HG03196 (cell line): ENCODE measurements around the gene TRABD2B.

ENCODE experiments used
- ATAC-seq: cut with Tn5 transposase; IDR thresholded peaks from one replicate; pipeline ENCODE4 v1.9.1; 2021; ENCODE audit not compliant: unreplicated experiment

Gene TRABD2B

DNA sequence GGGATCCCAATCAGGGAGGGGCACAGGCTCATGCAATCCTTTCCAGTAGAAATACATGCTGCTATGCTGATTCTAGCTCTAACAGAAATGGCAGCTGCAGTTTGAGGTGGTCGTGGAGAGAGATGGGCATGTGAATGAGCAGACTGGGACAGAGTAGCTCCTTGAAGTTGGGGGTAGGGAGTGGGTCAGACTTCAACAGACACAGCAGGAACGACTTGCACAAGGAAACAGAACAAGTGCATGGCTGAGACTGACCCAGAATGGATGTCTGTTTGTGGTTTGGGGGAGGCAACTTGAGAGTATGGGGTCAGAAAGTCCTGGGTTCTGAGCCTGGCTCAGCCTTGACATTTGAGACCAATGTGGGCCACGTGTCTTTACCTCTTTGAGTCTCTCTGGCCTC, 25.1 kb upstream of the TRABD2B start:
- no peak for ATAC-seq

DNA sequence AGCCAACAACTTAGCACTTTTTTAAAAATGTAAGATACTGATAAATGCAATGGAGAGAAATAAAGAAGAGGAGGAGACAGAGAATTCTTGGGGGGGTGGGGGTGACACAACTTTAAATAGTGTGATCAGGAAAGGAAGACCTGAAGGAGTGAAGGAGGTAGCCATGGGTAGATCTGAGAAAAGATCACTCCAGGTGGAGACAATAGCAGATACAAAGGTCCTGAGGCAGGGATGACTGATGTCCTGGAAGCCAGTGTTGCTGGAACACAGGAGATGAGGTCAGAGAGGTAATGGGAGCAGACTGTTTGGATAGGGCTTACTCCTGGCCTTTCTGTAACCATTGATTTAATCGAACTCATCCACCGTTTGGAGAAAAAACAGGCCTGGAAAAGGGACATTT, 24.6 kb upstream of the TRABD2B start:
- no peak for ATAC-seq

DNA sequence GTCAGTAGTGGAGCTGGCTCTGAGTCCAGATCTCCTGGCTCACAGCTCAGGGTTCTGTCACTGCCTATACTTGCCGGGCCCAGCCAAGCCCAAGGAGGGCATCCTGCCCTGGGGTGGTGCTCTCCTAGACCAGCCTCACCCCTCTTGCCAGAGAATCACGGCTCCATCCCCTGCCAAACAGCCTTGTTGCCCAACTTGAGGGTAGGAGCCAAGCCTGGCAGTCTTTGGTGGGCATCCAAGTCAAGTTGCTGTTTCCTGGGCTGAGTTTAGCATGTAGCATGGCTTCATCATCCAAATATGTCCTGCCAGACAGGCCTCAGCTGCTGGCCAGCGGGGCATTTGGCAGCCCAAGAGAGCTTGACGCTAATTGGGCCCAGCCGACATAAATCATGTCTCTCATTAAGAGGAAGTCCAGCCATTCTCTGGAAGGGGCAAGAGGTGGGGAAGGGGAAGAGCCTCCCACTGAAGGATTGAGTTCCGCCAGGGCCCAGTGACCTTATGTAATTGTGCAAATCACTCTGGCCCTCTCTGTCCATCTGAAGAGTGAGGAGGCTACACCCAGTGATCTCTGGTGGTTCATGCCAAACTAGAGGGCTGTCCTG, 22.6 kb upstream of the TRABD2B start:
- ATAC-seq = no peak

DNA sequence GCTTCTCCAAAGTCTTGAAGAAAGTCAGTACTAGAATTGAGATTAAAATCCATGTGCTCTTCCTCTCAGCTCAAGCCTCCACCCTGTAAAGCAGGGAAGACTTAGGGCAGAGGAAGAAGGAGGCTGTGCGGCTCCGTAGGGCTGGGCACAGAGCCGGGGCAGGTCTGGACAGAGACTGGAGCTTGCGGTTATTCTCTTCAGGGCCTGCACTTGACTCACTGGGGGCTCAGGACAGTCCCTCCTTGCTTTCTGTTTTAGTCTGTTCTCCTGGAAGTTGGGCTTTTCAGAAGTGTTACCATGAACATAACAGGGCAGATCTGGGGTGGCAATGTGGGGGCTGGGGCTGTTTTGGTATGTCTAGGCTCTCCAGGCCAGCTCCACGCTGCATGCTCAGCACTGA, 21.6 kb upstream of the TRABD2B start:
- no peak for ATAC-seq

DNA sequence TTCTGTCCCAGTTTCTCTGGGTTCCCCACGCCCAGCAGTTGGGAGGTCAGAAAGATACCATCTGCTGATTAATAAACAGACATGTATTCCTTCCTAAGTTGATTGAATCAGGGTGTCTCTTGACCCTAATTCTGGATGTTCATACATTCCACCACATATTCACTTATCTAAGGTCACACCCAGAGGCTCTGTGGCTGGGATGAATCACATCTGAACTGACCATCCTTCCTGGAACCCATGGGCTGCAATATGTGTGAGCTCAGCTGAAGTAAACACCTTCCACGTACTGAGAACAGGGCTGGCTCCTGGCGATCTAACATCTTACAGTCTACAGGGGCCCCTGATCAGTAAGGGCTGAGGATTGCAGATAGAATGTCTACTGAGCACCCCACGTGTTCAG, 20.5 kb upstream of the TRABD2B start:
- no peak for ATAC-seq

DNA sequence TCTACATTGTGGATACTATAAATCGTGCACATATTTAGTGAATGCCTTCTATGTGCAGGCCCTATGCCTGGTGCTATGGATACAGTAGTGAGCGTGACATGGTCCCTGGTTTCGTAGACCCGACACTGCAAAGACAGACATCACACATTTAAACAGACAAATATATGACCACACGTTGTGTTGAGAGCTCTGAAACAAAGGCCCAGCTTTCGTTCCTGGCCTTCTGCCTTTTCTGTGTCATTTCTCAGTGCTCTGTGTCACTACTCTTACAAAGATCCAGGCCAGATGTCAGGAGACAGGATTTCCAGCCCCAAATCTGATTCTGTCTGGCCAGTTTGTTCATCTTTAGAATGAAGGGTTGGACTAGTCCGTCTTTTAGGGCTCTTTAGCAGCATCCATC, 19.3 kb upstream of the TRABD2B start:
- no peak for ATAC-seq

DNA sequence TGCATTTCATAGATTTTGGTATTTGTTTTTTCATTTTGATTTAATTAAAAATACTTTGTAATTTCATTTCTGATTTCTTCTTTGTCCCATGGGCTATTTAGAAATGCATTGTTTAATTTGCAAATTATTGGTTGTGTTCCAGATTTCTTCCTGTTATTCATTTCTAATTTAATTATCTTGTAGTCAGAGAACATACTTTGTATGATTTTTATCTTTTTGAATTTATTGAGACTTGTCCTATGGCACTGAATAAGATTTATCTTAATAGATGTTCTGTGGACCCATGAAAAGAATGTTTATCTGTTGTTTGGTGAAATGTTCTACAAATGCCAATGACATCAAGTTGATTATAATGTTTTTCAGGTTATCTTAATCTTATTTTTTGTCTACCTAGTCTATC, 16.1 kb upstream of the TRABD2B start:
- ATAC-seq = no peak

DNA sequence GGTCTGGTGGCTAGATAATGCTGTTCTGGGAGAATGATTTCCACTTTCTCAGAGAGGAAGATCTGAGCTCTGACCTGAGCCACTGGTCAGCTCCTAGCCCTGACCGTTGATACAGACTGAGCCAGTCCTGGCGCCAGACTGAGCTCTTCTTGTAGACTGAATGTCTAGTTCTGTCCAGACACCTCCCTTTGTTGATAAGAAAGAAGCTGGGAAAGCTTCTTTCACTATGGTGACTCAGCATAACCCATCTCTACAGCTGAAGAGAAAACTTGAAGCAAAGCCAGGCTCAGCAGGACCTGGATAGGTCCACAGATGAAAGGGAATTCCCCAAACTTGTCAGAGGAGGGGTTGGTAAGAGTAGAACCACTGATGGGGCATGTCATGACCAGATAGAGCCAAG, 9.9 kb upstream of the TRABD2B start:
- ATAC-seq = no peak

DNA sequence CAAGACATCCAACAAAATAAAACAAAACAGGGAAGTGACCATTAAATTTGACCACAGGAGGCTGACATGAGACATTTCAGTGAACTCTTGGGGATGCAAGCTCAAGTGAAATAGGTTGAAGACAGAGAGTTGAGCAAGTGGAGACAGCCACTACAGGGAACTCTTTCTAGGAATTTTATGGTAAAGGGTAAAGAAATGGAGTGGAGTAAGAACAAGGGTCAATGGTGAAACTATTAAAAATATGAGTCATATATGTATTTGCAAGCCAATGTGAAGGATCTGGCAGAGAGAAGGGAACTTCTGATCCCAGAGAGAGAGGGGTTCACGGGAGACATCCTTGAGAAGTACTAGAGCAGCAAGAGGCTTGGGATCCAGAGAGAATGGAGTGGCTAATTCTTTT, 9.1 kb upstream of the TRABD2B start:
- no peak for ATAC-seq

DNA sequence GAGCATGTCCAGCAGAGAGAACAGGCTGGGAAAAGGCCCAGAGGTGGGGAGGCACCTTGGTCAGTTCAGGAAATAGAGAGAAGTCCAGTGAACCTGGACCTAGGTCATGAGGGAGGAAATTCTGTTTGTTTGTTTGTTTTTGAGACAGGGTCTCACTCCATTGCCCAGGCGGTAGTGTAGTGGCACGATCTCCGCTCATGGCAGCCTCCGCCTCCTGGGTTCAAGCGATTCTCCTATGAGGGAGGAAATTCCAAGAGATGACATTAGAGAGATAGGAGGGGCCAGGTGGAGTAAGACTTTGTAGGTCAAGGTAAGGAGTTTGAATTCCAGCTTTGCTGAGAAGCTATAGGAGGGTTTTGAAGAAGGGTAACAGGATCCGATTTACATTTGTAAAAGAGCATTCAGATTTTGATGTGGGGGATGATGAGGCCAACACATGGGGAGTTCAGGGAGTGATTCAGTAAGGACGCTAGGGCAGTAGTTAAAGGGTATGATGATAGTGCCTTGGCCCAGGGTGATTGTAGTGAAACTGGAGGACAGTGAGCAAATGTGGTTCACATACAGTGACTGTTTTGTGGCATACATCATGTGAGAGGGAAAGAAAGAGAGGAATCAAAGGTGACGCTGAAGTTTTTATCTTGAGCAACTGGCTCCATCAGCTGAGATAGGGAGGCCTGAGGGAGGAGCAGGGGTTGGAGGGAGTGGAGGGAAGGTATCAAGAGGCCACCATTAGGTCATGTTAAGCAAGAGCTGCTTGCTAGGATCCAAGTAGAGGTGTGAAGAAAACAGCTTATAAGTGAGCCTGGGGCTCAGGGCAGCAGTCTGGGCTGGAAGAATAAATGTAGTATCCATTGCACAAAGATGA, 8.3 kb upstream of the TRABD2B start:
- no peak for ATAC-seq

DNA sequence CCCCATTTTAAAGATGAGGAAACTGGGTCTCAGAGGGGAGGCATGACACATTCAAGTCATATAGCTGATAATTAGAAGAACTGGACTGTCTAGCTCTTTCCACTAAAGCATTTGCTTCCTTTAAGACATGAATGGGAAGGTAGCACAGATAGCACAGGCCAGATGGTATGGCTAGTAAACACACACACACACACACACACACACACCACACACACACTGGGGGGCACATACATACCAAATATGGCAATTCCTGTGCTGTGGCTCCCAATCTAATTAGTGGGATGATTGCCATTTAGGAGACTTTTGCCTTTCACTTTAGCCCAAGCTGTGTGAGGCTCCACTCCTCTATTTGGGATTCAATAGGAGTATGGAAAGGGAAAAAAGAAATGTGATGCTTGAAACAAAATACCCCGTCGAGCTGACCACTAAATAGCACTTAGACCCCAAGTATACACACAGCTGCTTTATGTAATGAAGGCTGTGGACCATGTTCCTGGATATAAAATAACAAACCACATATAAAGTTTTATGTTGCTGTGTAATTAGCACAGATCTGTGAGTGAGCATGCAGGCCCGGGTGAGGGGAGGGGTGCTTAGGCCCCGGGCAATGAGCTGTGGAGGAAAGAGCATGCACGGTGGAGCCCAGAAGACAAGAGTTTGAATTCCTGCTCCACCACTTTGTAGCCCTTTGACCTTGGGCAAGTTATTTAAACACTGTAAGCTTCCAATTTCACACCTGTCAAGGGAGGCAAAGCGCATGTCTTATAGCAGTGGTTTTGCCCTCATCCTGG, 6.8 kb upstream of the TRABD2B start:
- ATAC-seq = no peak

DNA sequence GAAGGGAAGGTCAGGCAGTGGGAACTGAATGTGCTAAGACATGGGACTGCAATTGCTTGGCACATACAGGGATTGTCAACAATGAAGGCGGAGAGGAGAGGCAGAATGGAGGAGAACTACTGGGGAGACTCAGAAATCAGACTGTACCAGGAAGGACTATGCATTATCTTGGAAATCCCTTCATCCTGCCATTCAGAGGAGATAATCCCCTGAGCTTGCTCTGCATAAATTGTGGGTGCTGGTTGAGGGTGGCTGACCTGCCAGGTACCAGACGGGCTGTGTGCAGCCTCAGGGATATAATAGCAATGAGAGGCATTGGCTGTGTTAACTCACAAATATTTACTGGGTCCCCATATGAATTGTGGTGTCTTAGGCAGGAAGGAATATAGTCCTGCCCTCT, 5.0 kb upstream of the TRABD2B start:
- no peak for ATAC-seq

DNA sequence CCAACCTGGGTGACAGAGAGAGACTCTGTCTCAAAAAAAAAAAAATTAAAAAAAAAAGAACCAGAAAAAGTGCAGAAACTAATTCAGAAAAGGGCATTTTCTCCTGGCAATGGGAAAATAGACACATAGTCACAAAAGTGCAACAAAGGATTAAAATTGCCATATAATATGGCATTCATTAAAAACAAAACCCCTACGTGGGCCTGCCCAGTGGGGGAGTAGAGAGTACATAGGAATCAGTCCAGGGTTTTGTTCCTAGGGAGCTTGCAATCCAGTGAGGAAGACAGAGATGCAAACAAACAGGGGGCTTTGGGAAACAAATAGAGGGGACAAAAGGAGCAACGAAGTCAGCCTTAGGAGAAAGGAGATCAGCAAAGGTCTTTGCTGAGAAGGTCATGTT, 4.5 kb upstream of the TRABD2B start:
- ATAC-seq = no peak

DNA sequence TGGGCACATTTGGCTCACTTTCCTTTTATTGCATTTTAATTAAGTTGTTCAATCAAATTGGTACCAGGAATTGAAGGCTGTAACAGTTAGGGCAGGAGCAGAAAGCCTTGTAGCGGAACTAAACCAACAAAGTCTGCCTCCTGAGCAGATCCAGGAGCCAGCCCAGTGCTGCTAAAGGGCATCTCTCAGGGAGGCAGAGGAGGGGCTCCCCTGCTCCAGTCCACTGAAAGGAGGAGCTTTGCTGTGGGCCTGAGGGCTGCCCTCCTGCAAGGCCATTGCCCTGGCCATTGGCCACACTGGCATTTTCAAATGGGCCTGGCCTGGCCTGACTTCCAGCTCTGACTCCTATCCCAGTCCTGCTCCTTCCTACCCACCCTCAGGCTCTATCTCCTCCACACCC, 3.7 kb upstream of the TRABD2B start:
- no peak for ATAC-seq

DNA sequence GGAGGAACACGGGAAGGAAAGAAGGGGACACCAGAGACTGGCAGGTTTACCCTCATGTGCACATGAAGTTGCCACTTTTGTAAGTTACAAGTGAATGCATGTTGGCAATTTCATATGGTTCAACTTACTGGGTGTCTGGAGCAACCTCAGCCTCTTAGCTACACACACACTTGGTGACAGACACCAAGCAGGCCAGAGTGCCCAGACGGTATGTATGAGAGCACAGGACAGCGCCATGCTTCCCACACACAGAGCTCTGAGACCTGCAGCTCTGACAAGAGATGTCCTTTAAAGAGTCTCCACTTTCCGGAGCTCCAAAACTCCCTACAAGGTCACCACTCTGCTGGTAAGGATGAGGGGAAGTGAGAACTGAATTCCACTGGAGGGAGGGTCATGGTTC, 1.9 kb upstream of the TRABD2B start:
- ATAC-seq = no peak

DNA sequence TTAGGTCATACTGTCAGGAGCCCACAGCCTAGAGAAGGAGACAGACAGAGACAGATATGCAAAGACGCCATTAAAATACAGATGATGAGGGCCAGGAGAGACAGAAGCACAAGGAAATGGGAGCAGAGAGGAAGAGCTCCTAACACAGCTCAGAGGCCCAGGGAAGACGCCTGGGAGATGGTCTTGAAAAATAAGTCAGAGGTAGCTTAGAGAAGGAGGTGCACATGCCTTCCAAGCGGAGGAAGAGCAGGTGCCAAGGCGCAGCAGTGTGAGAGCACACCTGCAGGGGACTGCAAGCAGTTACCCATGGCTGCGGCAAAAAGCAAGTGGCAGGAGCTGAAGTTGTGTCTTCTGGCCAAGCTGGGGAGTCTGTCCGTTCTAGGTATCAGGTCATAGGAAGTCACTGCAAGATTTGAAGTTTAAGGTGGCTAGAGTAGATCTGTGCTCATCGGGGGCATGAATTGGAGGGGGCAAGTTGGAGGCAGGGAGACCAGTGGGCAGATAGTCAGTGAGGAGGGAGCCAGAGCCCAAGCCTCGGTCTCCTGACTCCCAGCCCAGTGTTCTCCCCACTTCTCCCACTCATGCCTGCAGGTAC, 1.3 kb upstream of the TRABD2B start:
- ATAC-seq = no peak

DNA sequence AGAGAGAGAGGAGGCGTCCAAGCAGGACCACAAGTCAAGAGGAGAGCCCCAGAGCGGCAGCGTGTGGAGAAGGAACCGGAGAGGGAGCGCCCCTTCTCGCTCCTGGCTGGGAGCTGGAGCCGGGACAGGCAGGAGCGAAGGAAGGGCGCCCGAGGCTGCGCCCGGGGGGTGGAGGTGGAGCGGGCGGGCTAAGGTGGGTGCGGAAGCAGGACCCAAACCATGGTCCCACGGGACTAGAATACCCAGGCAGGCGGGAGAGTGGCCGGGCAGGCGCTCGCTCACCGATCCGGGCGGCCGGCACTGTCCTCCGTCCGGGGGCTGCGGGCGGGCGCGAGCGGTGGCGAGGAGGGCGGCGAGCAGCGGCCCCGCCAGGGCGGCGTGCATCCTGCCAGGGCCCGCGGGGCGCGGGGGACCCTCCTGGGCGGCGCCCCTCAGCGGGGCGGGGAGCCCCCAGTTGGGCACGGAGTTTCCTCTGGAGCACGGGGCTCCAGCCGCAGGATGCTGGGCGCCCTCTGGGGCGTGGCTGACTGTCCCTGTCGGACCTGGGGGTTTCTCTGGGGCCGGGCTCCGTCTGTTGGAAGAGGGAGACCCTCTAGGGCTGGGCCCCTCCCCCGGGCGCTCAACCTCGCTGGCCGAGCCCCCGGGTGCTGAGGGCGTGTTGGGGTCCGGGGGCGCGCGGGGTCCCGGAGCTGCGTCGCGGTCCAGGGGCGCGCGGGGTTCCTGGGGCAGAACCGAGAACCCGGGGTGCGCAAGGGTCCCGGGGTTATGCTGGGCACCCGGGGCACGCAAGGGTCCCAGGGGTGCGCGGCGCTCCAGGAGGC, 569 bp downstream of the TRABD2B start:
- no peak for ATAC-seq

DNA sequence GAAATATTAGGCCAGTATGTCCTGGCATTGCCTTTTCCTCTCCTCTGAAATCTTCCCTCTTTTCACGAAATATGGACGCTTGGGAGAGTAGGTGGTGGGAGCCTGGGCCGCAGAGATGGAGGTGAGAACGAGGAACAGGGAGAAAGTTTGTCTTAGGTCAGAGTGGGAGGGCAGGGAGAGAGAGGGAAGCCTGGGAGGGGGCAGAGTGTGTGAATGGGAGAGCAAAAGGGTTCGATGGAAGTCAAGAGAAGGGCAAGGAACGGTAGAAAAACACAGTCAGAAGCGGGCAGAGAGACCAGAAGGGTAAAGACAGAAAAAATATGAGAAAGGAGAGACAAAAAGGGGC, 1.2 kb downstream of the TRABD2B start:
- ATAC-seq = no peak

DNA sequence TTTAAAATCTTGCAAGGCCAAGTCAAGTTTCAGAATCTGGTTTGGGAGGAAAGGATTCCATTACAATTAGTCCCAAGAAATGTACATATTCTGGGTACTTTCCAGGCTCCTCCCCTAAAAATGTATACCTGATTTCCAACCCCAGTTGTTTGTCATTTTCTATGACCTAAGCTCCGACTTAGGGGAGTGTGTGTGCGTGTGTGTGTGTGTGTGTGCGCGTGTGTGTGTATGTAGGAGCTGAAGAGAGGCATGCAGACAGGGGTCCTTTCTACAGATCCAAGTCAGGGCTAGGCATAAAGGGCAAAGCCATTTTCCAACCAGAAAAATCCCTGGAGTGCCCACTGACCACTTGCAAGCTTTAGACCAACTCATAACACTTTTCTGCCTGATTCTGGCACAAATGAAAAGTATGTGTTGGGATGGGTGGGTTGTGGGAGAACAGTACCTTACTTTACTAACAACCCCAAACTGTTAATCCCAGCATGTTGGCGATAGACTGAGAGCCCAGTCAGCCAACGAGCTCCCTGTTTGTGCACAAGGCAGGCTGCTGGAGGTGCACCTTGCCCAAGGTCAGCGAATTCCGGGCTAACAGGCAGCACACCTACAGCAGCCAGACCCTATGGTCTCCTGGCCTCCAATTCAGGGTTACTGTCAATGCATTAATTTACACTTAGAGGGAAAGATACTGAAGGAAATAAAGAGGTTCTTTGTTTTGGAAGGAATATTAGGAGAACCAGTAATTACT, 1.7 kb downstream of the TRABD2B start:
- no peak for ATAC-seq
